AG10803 (cell line): ENCODE results near the gene TTLL10.

Source experiments
- DNase-seq: peaks from one replicate; pipeline ENCODE4 v3.0.0; 2010; ENCODE audit warnings: low read depth
- H3K4me3 ChIP-seq: 2 replicates; pipeline ENCODE4 v1.5.1; 2011; ENCODE audit warnings: mild to moderate bottlenecking, low read length, control low read depth
- CTCF ChIP-seq: conservative IDR thresholded peaks from 2 replicates; pipeline ENCODE4 v1.5.1; 2011; ENCODE audit warnings: mild to moderate bottlenecking, low read length, control low read depth, inconsistent platforms

Gene TTLL10

DNA sequence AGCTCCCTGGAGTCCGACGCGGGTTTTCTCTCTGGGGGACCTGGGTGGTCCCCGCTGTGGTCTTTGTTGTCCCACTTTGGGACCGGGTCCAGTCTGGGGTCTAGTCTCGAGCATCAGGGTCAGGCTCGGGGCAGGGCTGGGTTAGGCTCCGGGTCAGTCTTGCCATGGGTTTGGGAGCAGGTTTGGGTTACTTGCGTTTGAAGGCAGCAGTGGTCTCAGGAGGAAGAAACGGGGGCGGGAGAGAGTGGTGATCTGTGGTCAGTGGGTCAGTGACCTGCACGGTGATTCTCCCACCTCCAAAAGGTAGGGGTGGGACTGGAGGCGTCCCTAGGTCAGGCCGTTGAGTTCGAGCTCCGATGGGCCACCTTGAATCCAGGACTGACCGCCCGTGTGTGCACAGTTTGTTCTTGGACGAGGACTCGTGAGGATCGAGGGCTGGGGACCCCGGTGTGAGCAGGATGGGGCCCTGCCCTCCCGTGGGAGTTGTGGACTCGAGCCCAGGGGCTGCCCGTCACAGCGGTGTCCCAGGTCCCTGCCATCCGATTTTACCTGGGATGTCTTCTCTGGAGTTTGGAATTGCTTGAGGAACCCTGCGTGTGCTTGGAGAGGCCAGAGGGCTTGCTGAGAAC lies 60.6 kb downstream of the TTLL10 start:
- TF ChIP-seq CTCF, result no peak
- H3K4me3 ChIP-seq, result no peak overlapping the region
- no peak for DNase-seq

GRCh38 chr1:1235016-1235744 lies 61.5 kb downstream of the TTLL10 start:
- H3K4me3 ChIP-seq, result no peak overlapping the region
- DNase-seq, result no peak
- no peak for TF ChIP-seq CTCF

DNA sequence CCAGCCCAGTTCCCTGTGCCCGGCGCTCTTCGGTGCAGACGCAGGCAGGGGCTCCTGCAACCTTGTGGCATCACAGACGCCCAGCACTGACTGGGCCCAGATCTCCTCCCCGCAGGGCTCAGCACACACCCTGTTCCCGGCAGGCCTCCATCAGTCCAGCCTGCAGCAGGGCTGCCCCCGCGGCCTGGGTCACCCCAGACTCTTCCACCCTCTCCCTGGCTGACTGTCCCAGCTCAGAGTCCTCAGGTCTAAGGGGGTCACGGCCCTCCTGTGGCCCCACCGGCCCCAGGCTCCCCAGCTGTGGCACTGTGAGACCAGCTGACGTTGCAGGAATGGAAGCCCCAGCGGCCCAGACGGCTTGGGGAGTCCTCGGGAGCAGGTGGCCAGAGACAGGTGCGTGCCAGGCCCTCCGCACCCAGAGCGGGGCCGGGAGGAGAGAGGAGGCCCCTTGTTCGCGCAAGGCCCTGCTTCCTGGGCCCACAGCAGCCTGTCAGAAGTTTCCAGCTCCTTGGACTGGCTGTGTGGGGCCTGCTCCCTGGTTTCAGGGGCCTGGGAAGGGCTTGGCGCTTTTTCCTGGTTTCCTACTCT lies 62.6 kb downstream of the TTLL10 start:
- no peak overlapping the region for H3K4me3 ChIP-seq
- no peak for TF ChIP-seq CTCF
- DNase-seq, result no peak

DNA sequence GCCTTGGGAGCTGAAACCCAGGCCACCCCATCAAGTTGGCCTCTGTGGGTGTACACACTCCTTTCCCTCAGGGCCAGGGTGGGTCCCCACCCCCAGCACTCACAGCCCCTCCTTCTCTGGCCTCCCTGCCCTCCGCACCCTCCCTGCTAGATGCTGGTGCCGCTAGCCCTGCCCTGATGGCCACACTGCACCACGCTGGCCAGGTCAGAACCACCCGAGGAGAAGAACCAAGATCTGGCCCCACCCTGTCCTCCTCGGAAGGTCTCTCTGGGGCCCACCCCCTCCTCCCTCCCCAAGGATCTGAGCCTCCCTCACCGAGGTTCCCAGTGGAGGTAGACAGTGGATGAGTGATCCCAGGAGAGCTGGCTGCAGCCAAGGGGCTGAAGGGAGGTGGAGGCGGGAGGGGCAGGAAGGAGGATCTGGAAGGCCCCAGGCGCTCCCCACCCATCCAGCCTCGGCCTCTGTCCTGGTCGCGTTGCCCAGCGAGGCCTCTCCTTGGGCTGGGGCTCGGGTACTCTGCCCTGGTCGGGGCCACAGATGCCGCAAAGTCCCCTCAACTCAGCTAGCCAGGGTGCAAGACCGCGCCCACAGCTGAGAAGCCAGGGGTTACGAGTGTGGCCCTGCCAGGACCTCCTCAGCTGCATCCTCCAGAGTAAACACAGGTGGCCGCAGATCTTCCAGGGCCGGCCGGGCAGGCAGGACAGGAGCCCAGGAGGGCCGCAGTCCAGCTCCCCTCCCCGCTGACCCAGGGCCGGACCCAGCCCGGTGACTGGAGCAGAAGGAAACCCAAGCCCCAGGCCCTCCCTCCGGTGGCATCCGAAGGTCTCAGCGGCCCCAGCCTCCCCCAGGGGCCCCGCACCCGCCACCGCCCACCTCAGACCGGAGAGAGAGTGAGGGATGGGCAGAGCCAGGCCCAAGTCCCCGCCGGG lies 63.5 kb downstream of the TTLL10 start:
- DNase-seq, result no peak
- H3K4me3 ChIP-seq, result no peak overlapping the region
- no peak for TF ChIP-seq CTCF

DNA sequence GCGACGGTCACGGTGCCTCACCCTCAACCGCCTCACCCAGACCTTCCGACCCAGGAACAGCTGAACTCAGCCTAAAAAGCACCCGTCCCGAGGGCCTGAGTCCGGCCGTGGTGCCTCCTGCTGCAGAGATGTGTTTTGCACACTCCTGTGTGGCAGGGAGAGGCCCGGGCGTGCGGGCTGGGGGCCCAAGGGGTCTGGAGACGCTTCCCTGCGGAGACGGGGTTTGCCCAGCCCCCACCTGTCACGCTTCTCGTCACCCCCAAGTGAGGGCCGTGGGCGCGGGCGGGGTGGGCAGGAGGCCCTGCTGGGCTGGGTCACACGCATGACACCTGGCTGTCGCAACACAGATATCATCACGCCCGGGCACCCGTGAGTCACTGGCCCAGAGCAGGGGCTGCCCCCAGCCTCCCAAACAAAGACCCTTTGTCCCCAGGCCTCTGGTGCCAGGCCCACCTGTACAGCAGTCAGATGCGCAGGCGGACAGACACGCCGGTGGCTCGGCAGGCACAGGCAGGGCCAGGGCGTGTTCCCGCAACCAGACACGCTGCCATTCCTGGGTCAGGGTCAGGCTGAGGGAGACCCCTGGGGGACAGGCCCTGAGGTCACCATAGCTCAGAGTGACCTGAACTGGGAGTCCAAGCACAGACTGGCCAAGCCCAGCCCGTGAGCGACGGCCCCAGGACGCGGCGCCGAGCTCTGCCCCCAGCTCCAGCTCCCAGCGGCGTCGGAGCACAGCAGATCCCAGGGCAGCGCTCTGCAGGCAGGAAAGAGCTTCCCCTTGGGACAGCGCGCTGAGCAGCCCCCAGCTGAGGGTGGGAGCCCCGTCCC lies 64.4 kb downstream of the TTLL10 start:
- DNase-seq, result no peak
- H3K4me3 ChIP-seq, result no peak overlapping the region
- no peak for TF ChIP-seq CTCF

DNA sequence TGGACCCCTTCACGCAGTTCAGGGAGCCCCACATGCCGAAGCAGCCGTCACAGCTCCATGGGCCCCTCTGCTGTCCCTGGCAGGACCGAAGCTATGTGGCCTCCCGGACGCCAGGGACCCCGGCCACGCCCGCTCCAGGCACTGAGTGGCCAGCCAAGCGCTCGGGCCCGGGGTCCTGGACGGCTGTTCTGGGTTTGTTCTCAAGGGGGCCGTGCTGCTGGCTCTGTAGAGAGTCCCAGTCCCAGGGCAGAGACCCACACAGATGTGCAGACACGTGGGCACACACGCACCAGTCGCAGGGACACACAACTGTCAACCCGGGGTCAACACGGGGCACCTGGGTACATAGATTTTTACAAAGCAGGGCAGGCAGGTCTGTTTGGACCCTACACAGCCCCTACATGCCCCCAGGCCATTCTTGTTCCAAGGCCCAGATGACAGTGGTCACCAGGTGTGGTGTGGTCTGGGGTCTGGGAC lies 65.1 kb downstream of the TTLL10 start:
- no peak overlapping the region for H3K4me3 ChIP-seq
- DNase-seq, result no peak
- no peak for TF ChIP-seq CTCF
